ENCODE measurements around the gene ATP2A1.
"Not testable (repeated sequence)": the region's sequence is repeated elsewhere in the genome, so short reads cannot be mapped to it uniquely, and the experiment has no call there.

ATP2A1 gene

DNA sequence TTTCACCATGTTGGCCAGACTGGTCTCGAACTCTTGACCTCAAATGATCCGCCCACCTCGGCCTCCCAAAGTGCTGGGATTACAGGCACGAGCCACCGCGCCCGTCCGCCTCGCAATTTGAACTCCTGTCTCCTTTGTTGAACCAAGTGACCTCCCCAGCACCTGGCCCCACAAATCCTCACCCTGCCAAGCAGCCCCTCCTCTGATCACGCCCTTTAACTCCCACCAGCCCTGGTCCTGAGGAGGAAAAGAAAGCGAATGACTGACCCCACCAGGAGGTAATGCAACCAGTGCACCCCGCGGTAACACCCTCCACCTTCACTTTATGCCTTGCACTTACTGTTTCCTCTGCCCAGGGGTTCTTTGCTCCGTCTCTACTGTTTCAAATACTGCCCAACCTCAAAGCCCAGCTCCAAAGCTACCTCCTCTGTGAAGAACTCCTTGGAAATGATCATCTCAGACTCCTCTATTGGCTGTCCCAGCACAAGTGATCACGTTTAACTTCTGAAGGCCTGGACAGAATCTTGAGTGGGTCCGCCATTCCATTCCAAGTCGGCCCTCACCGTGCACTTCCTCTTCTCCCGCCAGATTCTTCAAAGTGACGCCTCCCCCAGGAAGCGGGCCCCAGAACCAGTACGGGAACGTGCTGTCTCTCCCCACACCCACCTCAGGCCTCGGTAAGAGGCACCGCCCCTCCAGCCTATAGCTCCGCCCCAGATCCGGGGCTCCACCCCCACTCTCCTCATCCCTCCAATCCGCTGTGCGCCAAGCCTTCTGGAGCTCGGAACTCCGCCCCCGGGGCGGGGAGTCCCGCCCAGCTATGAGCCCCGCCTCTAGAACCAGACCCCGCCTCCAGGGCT, 57.9 kb downstream of the ATP2A1 start:
- DNase-seq (ENCODE audit: low read depth) = peak; percentile 72

DNA sequence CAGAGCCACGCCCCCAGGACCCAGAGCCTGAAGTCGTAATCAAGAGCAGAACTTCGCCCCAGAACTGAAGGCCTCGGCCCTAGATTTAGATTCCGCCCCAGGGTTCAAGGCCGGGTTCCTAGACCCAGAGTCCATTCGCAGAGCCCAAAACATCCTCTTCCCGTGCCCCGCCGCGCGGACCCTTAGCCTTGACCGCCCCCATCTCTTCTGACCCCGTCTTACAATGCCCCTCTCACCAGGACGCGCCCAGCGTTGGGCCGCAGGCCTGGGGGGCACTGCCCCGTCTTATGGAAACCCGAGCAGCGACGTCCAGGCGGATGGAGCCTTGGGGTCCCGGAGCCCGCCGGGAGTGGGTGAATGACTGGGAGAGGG, 58.5 kb downstream of the ATP2A1 start:
- DNase-seq (ENCODE audit: low read depth) = no peak

DNA sequence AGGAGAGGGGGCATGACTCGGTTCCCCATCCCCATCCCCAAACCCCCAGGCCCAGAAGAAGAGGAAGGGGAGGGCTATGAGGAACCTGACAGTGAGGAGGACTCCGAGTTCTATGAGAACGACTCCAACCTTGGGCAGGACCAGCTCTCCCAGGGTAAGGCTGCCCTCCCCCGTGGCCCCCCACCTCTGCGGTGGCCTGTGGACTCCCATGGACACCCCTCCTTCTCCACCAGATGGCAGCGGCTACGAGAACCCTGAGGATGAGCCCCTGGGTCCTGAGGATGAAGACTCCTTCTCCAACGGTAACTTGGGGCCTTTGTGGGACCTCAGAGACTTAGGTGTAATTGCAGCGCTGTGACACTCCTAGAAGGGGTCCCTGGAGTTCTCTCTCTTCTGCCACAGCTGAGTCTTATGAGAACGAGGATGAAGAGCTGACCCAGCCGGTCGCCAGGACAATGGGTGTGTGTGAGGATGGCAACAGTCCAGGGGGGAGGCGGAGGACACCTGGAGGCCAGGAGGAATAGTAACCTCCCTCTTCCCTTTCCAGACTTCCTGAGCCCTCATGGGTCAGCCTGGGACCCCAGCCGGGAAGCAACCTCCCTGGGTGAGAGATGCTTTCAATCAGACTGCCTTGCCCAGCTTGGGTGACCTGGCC, 59.1 kb downstream of the ATP2A1 start:
- no peak for DNase-seq (ENCODE audit: low read depth)

DNA sequence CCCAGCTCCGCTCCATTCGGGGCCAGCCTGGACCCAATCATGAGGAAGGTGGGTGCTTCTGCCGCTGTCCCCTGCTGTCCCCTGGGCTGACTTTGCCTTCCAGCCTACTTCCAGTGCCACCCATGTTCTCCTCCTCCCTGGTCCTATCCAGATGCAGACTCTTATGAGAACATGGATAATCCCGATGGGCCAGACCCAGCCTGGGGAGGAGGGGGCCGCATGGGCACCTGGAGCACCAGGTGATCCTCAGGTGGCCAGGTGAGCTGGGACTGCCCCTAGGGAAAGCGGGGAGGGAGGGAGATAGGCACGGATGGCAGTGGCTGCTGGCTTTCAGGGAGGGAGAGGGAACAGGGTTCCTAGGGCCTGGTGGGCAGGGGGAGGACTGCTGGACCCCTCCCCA, 60.4 kb downstream of the ATP2A1 start:
- no peak for DNase-seq (ENCODE audit: low read depth)

DNA sequence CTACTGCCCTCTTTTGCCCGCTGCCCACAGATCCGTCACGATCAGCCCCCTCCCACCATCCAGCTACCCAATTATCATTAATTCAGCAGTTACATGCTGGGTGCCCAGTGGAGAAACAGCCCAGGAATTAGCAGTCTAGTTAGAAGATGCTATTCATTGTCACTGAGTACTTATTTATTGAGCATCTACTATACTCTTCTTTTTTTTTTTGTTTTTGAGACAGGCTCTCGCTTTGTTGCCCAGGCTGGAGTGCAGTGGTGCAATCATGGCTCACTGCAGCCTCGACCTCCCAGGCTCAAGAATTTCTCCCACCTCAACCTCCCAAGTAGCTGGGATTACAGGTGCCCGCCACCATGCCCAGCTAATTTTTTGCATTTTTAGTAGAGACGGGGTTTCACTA, 61.5 kb downstream of the ATP2A1 start:
- DNase-seq (ENCODE audit: low read depth) = not testable (repeated sequence)

DNA sequence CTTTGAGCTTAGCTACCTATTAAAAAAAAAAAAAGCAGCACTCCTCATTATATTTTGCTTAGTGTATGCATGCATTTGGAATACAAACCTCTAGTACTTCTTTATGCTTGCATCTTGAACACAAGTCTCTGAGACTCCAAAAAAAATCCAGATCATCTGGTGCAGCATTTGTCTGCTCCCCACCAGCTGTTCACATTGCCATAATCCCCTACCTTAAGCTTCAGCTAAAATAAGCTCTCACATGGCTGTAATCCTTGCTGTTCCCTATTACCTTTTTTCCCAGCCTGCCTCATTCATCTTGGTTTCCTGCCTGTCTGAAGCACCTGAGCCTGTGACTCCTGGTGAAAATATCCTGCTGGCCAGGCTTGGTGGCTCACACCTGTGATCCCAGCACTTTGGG, 65.0 kb downstream of the ATP2A1 start:
- no peak for DNase-seq (ENCODE audit: low read depth)

DNA sequence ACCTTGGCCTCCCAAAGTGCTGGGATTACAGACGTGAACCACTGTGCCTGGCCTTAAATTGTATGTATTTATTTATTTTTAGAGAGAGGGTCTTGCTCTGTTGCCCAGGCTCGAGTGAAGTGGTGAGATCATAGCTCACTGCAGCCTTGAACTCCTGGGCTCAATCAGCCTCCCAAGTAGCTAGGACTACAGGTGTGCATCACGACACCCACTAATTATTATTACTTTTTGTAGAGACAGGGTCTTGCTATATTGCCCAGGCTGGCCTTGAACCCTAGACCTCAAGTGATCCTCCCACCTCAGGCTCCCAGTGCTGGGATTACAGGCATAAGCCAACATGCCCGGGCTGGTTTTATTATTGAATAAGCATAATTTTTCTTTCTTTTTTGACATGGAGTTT, 68.4 kb downstream of the ATP2A1 start:
- no peak for DNase-seq (ENCODE audit: low read depth)

DNA sequence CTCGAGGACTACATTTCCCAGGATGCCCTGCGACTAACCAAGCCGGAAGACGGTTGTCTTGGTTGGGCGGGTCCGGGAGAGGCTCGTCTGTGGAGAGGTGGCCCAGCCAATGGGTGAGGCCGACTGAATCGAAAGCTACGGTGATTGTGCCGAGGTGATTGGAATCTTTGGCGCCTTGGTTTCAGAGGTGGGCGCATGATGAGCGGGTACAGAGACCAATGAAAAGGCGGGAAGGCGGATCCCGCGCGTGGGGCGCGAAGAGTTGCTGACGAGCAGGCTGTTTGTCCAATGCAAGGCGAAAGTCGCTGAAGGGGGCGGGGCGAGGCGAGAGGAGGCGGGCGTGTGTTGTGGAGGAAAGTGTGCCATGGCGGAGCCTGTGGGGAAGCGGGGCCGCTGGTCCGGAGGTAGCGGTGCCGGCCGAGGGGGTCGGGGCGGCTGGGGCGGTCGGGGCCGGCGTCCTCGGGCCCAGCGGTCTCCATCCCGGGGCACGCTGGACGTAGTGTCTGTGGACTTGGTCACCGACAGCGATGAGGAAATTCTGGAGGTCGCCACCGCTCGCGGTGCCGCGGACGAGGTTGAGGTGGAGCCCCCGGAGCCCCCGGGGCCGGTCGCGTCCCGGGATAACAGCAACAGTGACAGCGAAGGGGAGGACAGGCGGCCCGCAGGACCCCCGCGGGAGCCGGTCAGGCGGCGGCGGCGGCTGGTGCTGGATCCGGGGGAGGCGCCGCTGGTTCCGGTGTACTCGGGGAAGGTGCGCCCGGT, 72.5 kb downstream of the ATP2A1 start, which contains the start of gene NFATC2IP:
TSS of gene NFATC2IP (plus strand) at position 290 of the 762 bp plus-strand sequence. CDS start at position 365, 75 bp downstream.
- DNase-seq (ENCODE audit: low read depth) = peak; percentile 99

DNA sequence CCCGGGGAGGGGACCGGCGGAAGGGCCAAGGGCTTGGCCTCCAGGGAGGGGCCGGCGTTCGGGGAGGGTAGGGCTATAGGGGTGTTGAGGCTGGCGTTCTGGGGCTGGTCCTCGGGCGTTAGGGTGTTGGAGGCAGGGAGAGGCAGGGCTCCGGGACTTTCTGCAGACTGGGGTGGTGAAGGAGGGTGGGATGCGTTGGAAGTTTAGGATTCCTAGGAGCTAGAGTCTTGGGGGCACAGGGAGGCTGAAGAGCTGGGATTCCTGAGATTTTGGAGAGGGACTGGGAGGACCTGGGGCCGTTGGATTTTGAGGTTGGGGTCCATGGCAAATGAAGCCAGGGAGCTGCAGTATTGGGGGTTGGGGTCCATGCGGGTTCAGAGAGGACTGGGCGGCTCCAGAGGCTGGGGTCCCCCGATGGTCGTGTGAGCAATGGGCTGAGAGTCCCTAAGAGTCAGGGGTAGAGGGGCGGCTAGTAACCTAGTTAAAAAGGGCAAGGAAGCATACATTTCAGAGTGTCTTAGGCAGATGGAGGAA, 73.2 kb downstream of the ATP2A1 start:
- no peak for DNase-seq (ENCODE audit: low read depth)
